CD4-positive, alpha-beta T cell treated with Interferon gamma for 1 hour (primary cell): ENCODE measurements around the gene C1QL2.
A peak's percentile ranks its signal among the peaks of the same experiment; 100 is the strongest.

ENCODE experiments used
- DNase-seq: peaks from one replicate; pipeline ENCODE4 v3.0.0-alpha.2; 2020

The C1QL2 gene

DNA sequence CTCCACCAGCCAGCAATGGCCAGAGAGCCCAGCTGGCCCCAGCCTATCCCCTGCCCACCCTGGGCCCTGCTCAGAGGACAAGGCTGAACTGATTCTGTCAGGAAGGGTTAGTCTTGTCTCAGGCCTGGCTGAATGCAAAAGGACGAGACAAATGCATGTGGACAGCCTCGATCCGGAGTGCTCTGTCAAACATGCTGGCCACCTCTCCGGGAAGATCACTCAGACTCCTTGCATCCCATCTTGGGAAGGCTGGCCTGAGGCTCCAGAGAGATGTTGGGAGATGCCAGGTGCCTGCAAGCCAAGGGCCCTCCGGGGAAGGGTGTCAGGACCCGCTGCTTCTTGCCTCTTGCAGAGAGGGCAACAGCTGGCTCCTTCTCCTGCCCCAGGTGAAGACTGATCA lies 20.2 kb upstream of the C1QL2 start:
- DNase-seq, result no peak

GRCh38 chr2:119177838-119178190 lies 19.3 kb upstream of the C1QL2 start:
- no peak for DNase-seq

GRCh38 chr2:119177171-119177837 lies 18.8 kb upstream of the C1QL2 start:
- no peak for DNase-seq

- no peak for DNase-seq
These were observed 17.0 kb upstream of the C1QL2 start for GRCh38 chr2:119175517-119175916.

DNA sequence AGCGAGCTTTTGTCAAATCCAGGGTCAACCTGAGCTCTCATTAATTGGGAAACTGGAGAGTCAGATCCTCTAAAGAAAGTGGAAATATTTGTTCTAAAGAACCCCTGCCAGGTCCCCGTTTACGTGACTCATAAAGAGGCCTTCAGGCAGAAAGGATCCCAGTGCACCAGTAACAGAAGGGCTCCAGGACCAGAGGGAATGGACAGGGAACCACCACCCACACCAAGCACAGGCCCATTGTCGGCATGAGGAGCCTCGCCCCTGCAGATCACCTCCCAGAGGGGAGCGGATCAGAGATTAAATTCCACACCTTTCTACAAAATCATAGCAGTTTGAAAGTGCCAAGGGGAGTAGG lies 16.4 kb upstream of the C1QL2 start:
- DNase-seq, result no peak

DNA sequence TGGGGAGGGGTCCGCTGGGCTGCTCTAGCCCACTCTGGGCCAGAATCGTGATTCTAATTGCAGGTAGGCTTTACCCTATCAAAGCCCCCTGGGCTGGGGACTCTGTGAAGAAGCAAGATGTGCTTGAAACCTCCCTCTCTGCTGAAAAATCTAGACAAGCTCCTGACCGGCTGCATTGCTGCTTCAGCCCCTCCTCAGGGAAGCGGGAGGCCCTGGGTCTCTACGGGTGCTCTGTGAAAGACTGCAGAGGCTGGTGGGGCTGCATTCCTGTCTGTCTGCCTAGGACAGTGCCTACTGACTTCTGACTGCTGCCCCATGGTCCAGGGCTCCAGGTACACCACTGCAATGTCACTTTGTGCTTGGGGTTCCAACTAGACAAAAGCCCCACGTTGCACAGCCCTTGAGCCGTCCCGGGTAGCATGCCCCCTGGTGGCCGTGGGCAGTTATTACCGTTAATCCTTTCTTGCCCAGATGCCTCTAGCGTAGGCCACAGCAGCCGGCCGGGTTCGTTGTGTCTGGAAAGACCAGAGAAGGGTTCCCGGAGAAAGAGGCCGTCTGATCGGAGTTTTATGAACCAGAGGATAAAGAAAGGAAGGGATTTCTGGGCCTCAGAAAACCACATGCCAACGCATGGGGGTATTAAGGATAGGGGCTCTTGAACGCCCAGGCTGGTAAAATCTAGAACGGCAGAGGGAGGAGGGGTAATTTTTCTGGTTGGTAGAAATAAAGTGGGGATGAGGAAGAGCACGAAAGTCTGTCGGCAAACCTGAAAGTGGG lies 15.9 kb upstream of the C1QL2 start:
- peak; percentile 34 for DNase-seq

GRCh38 chr2:119173556-119174060 lies 15.1 kb upstream of the C1QL2 start:
- DNase-seq, result no peak

- no peak for DNase-seq
These were observed 12.0 kb upstream of the C1QL2 start for GRCh38 chr2:119170504-119170903.

- DNase-seq, result no peak
These were observed 11.2 kb upstream of the C1QL2 start for GRCh38 chr2:119169717-119170116.

- DNase-seq, result no peak
These were observed 1.9 kb upstream of the C1QL2 start for GRCh38 chr2:119160361-119160990.

DNA sequence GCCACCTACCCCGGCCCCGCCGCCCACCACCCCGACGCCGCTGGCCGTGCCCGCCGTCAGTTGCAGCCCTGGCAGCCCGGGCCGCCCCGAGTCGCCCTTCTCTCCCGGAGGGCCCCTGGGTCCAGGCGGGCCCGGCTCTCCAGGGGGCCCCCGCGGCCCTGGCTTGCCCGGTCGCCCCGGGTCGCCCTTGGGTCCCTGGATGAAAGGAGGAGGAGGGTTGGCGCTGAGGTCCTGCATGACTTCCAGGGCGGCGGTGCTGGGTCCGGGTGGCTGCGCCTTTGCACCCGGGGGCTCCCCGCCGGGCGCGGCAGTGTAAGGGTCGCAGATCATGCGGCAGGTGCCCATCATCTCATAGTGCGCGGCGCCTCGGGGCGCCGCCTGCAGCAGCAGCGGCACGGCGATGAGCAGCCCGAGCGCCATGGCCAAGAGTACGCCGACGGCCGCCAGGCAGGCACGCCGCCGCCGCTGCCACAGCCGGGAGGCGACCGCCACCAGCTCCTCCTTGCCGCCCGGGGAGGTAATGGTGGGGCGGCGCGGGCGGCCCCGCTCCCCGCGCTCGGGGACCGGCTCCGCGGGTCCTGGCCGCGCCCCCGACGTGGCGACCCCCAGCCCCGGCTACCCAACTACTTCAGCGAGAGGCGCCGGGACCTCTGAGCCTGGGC lies 570 bp downstream of the C1QL2 start:
- DNase-seq, result no peak

- DNase-seq, result no peak
These were observed 1.4 kb downstream of the C1QL2 start for GRCh38 chr2:119156891-119157773.

- no peak for DNase-seq
These were observed 2.3 kb downstream of the C1QL2 start for GRCh38 chr2:119156105-119156890.

- DNase-seq, result no peak
These were observed 2.9 kb downstream of the C1QL2 start for GRCh38 chr2:119155633-119156032.

DNA sequence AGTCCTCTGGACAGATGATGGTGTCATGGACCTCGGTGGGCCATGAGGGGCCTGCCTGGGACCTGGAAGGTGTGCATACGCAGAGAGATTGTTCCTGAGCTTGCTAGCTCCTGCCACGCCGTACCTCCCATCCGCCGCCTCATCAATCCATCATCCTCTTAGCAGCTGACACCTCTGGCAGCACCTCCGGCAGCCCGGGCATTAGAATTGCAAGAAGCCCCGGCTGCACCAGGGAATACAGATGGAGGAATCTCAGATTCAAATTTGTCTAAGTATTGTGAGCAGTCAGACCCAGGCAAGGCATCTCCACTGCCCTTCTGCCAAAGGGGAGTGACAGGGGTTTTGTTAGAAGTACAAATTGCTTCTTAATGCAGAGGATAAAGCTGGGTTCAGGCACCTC lies 4.5 kb downstream of the C1QL2 start:
- no peak for DNase-seq

DNA sequence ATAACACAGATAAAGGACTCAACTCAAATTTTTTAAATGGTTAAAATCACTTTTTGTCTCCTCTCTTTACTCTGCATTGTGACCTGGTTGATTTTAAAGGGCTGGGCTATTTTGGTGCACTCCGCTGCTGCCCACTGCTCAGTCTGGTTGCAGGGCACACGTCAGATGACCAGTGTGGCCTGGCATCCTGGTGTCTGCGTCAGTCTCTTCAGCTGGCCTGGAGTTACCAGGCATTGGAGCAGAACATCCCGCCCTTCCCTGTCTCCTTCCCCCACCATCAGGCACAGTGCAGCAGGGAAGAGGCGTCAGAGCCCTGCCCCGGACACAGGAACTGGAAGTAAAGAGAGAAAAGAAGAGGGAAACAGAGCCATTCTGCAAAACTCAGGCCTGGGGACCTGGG lies 8.9 kb downstream of the C1QL2 start:
- DNase-seq, result no peak

- no peak for DNase-seq
These were observed 10.5 kb downstream of the C1QL2 start for GRCh38 chr2:119147776-119148715.

- DNase-seq, result no peak
These were observed 13.7 kb downstream of the C1QL2 start for GRCh38 chr2:119144806-119145205.

DNA sequence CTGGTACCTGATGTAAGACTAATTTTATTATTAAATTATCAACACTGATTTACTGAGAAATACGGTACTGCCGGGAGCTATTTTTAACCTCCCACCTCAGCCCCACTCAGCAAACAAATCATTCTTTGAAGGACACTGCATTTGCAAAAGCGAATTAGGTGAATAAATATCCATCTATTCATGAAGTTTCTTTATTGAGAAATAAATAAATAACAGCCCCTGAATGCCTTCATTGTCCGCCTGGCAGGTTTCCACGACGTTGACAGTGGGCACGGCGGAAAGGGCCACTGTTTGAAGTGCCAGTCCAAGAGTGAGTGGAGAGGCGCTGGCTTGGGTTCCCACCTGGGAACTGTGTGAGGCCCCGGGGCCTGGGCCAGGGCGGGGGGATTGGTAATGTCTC lies 15.7 kb downstream of the C1QL2 start:
- no peak for DNase-seq

DNA sequence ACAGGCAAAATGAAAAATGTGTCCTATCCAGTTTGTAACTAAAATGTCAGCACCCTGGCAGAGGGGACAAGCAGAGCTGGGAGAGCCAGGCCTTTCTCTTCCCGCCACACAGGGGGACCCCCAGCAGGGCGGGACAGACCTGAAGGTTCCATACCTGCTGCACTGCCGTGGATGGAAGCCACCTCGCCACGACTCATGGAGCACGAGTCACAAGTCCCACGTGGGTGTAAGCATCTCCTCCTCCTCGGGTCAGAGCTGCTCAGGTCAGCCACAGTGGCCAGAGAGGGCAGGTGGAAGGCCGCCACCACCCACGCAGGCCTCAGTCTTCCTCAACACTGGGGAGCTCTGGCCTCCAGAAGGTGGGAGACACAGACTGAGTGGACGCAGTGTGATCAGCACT lies 21.0 kb downstream of the C1QL2 start:
- no peak for DNase-seq

DNA sequence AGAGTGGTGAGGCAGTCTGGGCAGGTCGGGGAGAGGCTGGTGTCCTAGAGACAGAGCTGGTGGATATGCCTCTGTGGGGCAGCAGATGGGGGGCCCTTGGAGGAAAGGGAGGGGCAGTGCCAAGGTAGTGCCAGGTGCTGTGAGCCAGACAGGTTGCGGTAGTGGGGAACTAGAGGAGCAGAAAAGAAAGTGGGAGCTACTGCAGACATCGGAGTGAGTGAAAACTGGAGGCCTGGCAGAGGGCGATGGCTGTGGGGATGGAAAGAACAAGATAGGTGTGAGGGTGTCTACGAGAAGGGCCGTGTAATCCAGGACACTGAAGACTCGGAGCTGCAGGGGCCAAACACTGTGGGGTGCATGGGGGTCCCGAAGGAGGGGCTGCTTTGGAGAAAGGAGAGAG lies 21.7 kb downstream of the C1QL2 start:
- DNase-seq, result no peak
